ENCODE data around the gene WNK1.
"Not testable (repeated sequence)": the region's sequence is repeated elsewhere in the genome, so short reads cannot be mapped to it uniquely, and the experiment has no call there.

The WNK1 gene

GRCh38 chr12:770479-770878 is 18.1 kb downstream of the WNK1 start:
- TF ChIP-seq, protein P1, sequence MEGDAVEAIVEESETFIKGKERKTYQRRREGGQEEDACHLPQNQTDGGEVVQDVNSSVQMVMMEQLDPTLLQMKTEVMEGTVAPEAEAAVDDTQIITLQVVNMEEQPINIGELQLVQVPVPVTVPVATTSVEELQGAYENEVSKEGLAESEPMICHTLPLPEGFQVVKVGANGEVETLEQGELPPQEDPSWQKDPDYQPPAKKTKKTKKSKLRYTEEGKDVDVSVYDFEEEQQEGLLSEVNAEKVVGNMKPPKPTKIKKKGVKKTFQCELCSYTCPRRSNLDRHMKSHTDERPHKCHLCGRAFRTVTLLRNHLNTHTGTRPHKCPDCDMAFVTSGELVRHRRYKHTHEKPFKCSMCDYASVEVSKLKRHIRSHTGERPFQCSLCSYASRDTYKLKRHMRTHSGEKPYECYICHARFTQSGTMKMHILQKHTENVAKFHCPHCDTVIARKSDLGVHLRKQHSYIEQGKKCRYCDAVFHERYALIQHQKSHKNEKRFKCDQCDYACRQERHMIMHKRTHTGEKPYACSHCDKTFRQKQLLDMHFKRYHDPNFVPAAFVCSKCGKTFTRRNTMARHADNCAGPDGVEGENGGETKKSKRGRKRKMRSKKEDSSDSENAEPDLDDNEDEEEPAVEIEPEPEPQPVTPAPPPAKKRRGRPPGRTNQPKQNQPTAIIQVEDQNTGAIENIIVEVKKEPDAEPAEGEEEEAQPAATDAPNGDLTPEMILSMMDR (IDR thresholded peaks at IDR 0.05; ENCODE audit: unreplicated experiment in 3 of 3): no peak
- Mint-ChIP-seq H3K4me3 (no peak overlapping the region), H3K9me3 (no peaks in the 10 kb centered on the region), H3K27ac (no peak overlapping the region), H3K36me3 (ENCODE audit: low read depth) (peaks cover 9% of the 10 kb centered on the region), H3K4me1 (peaks cover 11% of the 10 kb centered on the region), H3K27me3 (ENCODE audit: low read depth) (no peaks in the 10 kb centered on the region)

DNA sequence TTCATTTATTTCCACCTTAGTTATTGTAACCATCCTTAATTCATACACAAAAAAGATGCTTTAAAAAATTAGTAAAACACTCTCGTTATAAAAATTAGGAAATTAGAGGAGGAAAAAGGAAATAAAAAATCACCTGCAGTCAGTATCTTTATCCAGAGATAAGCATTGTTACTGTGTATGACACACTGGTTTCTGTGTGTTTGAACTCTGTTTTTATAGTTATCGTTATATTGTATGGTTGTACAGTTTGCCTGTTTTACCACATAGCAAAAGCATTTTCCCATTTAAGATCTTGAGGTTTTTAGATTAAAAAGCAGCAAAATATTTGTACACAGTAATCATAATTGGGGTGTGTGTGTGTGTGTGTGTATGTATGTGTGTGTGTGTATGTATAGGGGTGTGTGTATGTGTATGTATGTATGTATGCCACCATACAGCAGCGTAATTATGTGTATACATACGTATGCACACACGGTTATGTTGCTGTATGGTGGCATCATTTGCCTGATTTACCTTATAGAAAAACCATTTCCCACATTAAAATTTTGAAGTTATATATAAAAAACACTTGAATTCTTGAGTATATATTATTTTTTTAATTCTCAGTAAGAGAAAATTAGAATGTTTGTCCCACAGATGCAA is 19.8 kb downstream of the WNK1 start:
- TF ChIP-seq, protein P1 (IDR thresholded peaks at IDR 0.05; ENCODE audit: unreplicated experiment in 3 of 3): no peak
- H3K27me3 Mint-ChIP-seq (ENCODE audit: low read depth): no peaks in the 10 kb centered on the region
- no peak overlapping the region for H3K4me3 Mint-ChIP-seq
- H3K27ac Mint-ChIP-seq: no peak overlapping the region
- H3K9me3 Mint-ChIP-seq: no peaks in the 10 kb centered on the region
- peaks cover 11% of the 10 kb centered on the region for H3K4me1 Mint-ChIP-seq
- peaks cover 9% of the 10 kb centered on the region for H3K36me3 Mint-ChIP-seq (ENCODE audit: low read depth)

DNA sequence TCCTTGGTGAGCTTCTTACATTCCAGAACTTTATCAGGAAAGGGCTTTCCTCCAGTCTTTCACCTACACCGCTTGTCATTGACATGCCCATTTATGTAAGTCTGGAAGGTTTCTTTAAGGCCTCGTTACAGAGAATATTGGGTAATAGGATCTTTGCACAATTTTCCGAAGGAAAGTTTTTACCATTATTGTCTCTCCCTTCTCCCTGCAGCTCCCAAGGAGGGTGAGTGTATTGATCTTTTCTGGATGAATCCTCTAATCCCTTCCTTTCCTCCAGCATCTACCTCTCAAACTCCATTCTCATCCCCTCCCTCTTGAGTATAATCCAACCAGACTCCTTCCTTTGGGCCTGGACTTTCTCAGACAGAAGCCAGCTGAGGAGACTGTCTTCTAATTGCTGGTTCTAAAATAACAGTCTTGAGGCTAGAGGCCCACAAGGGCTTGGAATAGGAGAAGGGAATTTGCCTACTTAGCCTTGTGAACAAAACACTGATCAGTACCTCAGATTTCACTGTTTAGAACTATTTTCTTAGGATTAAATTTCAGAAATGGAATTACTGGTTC is 21.8 kb downstream of the WNK1 start:
- no peaks in the 10 kb centered on the region for H3K27me3 Mint-ChIP-seq (ENCODE audit: low read depth)
- H3K27ac Mint-ChIP-seq: peak overlapping the region; percentile 4 to 60 (median 30)
- no peaks in the 10 kb centered on the region for H3K9me3 Mint-ChIP-seq
- H3K4me3 Mint-ChIP-seq: no peak overlapping the region
- H3K4me1 Mint-ChIP-seq: peaks cover 16% of the 10 kb centered on the region
- TF ChIP-seq, protein P1 (IDR thresholded peaks at IDR 0.05; ENCODE audit: unreplicated experiment in 3 of 3): no peak
- peaks cover 5% of the 10 kb centered on the region for H3K36me3 Mint-ChIP-seq (ENCODE audit: low read depth)

DNA sequence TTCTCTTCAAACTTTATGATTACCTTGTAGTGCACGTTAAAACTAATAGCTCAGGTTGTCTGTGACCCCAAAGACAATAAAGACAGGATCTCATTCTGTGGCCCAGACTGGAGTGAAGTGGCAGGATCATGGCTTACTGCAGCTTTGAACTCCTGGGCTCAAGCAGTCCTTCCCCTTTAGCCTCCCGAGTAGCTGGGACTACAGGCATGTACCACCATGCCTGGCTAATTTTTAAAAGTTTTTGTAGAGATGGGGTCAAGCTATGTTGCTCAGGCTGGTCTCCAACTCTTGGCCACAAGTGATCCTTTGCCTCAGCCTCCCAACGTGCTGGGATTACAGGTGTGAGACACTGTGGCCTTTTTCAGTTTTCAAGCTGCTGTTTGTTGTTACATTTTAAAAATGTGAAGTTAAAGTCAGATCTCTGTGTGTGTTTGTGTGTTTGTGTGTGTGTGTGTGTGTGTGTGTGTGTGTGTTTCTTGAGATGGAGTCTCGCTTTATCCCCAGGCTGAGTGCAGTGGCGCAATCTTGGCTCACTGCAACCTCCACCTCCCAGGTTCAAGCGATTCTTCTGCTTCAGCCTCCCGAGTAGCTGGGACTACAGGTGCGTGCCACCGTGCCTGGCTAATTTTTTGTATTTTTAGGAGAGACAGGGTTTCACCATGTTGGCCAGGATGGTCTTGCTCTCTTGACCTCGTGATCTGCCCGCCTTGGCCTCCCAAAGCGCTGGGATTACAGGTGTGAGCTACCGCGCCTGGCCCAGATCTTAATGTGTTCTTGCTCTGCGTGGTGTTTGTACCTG is 23.8 kb downstream of the WNK1 start:
- H3K4me1 Mint-ChIP-seq: peaks cover 31% of the 10 kb centered on the region
- H3K36me3 Mint-ChIP-seq (ENCODE audit: low read depth); H3K4me3 Mint-ChIP-seq; H3K9me3 Mint-ChIP-seq; H3K27me3 Mint-ChIP-seq (ENCODE audit: low read depth); H3K27ac Mint-ChIP-seq: not testable (repeated sequence)

GRCh38 chr12:776772-777373 is 24.5 kb downstream of the WNK1 start:
- H3K36me3 Mint-ChIP-seq (ENCODE audit: low read depth); H3K27me3 Mint-ChIP-seq (ENCODE audit: low read depth); H3K9me3 Mint-ChIP-seq; H3K4me3 Mint-ChIP-seq; H3K27ac Mint-ChIP-seq: not testable (repeated sequence)
- peaks cover 32% of the 10 kb centered on the region for H3K4me1 Mint-ChIP-seq

- H3K4me1 Mint-ChIP-seq: peaks cover 32% of the 10 kb centered on the region
- TF ChIP-seq, protein P1 (IDR thresholded peaks at IDR 0.05; ENCODE audit: unreplicated experiment in 3 of 3): no peak
- H3K36me3 Mint-ChIP-seq (ENCODE audit: low read depth): peaks cover 5% of the 10 kb centered on the region
- H3K9me3 Mint-ChIP-seq: no peaks in the 10 kb centered on the region
- no peaks in the 10 kb centered on the region for H3K27me3 Mint-ChIP-seq (ENCODE audit: low read depth)
- H3K4me3 Mint-ChIP-seq: no peak overlapping the region
- H3K27ac Mint-ChIP-seq: no peak overlapping the region
These were observed 25.2 kb downstream of the WNK1 start for GRCh38 chr12:777550-778047.
